Panc1 (cell line): ENCODE measurements around the gene GADD45A. TPM values are rescaled to one million over a fixed set of nuclear protein-coding genes. Genes with fewer than 3 reads are reported as not detected.

ENCODE experiments used
- ATAC-seq: fragments of 200-7000 bp; cut with Tn5 transposase; 2 replicates; pipeline ENCODE4 v1.9.1; 2020; ENCODE audit warnings: mild to moderate bottlenecking, moderate library complexity
- BruUV-seq: library from RNA; stranded (reverse); fragments of 400-500 nt; replicated peaks from 2 replicates; lab custom pipeline; 2021; lab: Mats Ljungman, UMichigan
- CTCF ChIA-PET: fragments of 300-600 bp; sonication (Branson Sonifier 250); formaldehyde crosslinking; loops from one replicate; lab custom pipeline; 2022; ENCODE audit warnings: antibody characterized with exemption; lab: Charles Lee
- POLR2A ChIA-PET: fragments of 300-600 bp; sonication (Branson Sonifier 250); formaldehyde crosslinking; loops from one replicate; lab custom pipeline; 2022; ENCODE audit warnings: antibody characterized with exemption; lab: Charles Lee
- DNase-seq: peaks from one replicate; pipeline ENCODE4 v3.0.0-alpha.2; 2010; ENCODE audit warnings: low read depth, low spot score
- H3K27ac ChIP-seq: 2 replicates; pipeline ENCODE4 v1.5.1; 2011; ENCODE audit warnings: mild to moderate bottlenecking, low read length, inconsistent platforms
- H3K27me3 ChIP-seq: fragments of 200-500 bp; sonication (Bioruptor generic); 2 replicates; pipeline ENCODE4 v1.6.0; 2014; ENCODE audit warnings: low read length, inconsistent platforms; ENCODE audit not compliant: control insufficient read depth, insufficient read depth
- H3K36me3 ChIP-seq: fragments of 200-500 bp; sonication (Bioruptor generic); 2 replicates; pipeline ENCODE4 v1.5.1; 2014; ENCODE audit warnings: inconsistent platforms, mild to moderate bottlenecking, low read length, moderate library complexity; ENCODE audit not compliant: control insufficient read depth, insufficient read depth
- H3K4me1 ChIP-seq: 2 replicates; pipeline ENCODE4 v1.5.1; 2011; ENCODE audit warnings: inconsistent platforms, mild to moderate bottlenecking, low read length, moderate library complexity; ENCODE audit not compliant: control insufficient read depth, insufficient read depth
- H3K4me3 ChIP-seq, 2 experiments: 2 replicates each; pipeline ENCODE4 v1.5.1; 2011 to 2012; ENCODE audit warnings: low read depth in 2 of 2, low read length in 2 of 2, mild to moderate bottlenecking in 2 of 2, inconsistent platforms in 1 of 2, moderate library complexity in 1 of 2
- H3K9me3 ChIP-seq: fragments of 200-500 bp; sonication (Bioruptor generic); 2 replicates; pipeline ENCODE4 v1.5.1; 2014; ENCODE audit warnings: low read depth, mild to moderate bottlenecking, inconsistent platforms, low read length, moderate library complexity; ENCODE audit not compliant: control insufficient read depth, insufficient read depth
- CTCF ChIP-seq: fragments of 450-650 bp; IDR thresholded peaks from 2 replicates; pipeline ENCODE4 v1.5.1; 2017; ENCODE audit warnings: mild to moderate bottlenecking
- POLR2AphosphoS5 ChIP-seq: IDR thresholded peaks from 2 replicates; pipeline ENCODE4 v1.6.1; 2012; ENCODE audit warnings: mild to moderate bottlenecking, low read depth, low read length, moderate library complexity
- REST ChIP-seq, 2 experiments: IDR thresholded peaks; 2 replicates each; pipeline ENCODE4 v1.6.1; 2011 to 2012; ENCODE audit warnings: low read depth in 2 of 2, control low read depth in 1 of 2, low read length in 1 of 2, mild to moderate bottlenecking in 1 of 2, moderate library complexity in 1 of 2; ENCODE audit not compliant: insufficient read depth in 1 of 2
- SIN3A ChIP-seq: IDR thresholded peaks from 2 replicates; pipeline ENCODE4 v1.6.1; 2012; ENCODE audit warnings: low read depth, mild to moderate bottlenecking, low read length, moderate library complexity, borderline replicate concordance; ENCODE audit not compliant: insufficient read depth
- TCF7L2 ChIP-seq: IDR thresholded peaks from 2 replicates; pipeline ENCODE4 v1.6.1; 2011; ENCODE audit warnings: mild to moderate bottlenecking, low read depth, low read length, inconsistent platforms
- in situ Hi-C: cut with HindIII; loops from 2 replicates; pipeline ENCODE4 v1.10.0; 2016; ENCODE audit warnings: low sequenced_read_pairs, low pct_unique_long_range_greater_than_20kb
- intact Hi-C: fragments of 100-400 bp; cut with micrococcal nuclease; formaldehyde crosslinking; loops from one replicate; pipeline ENCODE4 v1.10.0; 2022; ENCODE audit not compliant: unreplicated experiment
- total RNA-seq: library from RNA; stranded (reverse); gene quantifications from one replicate; pipeline ENCODE4 v1.2.1, GENCODE V29; 2021; ENCODE audit not compliant: unreplicated experiment

Gene GADD45A
- total RNA-seq, 1 experiment from 2014 or later: 106 TPM

GRCh38 chr1:67704351-67704750, 19.4 kb downstream of the GADD45A start:
- Histone ChIP-seq H3K9me3 (no peaks in the 10 kb centered on the region), H3K4me3 (no peak overlapping the region), H3K4me1 (peaks cover 14% of the 10 kb centered on the region; the same call in 1 of the 2 replicates), H3K36me3 (no peaks in the 10 kb centered on the region), H3K27ac (no peak overlapping the region), H3K27me3 (no peaks in the 10 kb centered on the region)
- intact Hi-C loops: no loop called here
- no peak for ATAC-seq
- DNase-seq: no peak
- in situ Hi-C loops: no loop called here
- TF ChIP-seq CTCF: no peak
- TF ChIP-seq TCF7L2: no peak
- no peak for TF ChIP-seq SIN3A
- TF ChIP-seq POLR2AphosphoS5: no peak
- TF ChIP-seq REST (IDR thresholded peaks at IDR 0.05; ENCODE audit: insufficient read depth in 1 of 2, low read depth in 2 of 2, low read length in 1 of 2): no peak
- ChIA-PET CTCF (no interaction called here), POLR2A (interaction anchor here (0.5 kb wide), 1 partner anchor 176 kb away, joined by 3 read pairs; no protein-coding TSS in a partner anchor)
- no TSS peak for BruUV-seq

- no peaks in the 10 kb centered on the region for H3K9me3 ChIP-seq
- no peaks in the 10 kb centered on the region for H3K27me3 ChIP-seq
- peaks cover 13% of the 10 kb centered on the region for H3K4me1 ChIP-seq
- ATAC-seq (no peak), DNase-seq (no peak)
- intact Hi-C loops: no loop called here
- H3K36me3 ChIP-seq: no peaks in the 10 kb centered on the region
- TF ChIP-seq TCF7L2: no peak
- TF ChIP-seq CTCF: no peak
- no peak for TF ChIP-seq REST (IDR thresholded peaks at IDR 0.05; ENCODE audit: insufficient read depth in 1 of 2, low read depth in 2 of 2, low read length in 1 of 2)
- no peak for TF ChIP-seq SIN3A
- TF ChIP-seq POLR2AphosphoS5: no peak
- in situ Hi-C loops: no loop called here
- POLR2A ChIA-PET: no interaction called here
- H3K27ac ChIP-seq: no peak overlapping the region
- no TSS peak for BruUV-seq
- H3K4me3 ChIP-seq: no peak overlapping the region
- CTCF ChIA-PET: no interaction called here
Observed at GRCh38 chr1:67705735-67706453, 20.9 kb downstream of the GADD45A start.
